ENCODE results near the gene CCDC124. TPM values are rescaled to one million over a fixed set of nuclear protein-coding genes. Genes with fewer than 3 reads are reported as not detected.

Gene CCDC124
- total RNA-seq, 2 donors from 2014 or later = 56.7 to 65.5 TPM

DNA sequence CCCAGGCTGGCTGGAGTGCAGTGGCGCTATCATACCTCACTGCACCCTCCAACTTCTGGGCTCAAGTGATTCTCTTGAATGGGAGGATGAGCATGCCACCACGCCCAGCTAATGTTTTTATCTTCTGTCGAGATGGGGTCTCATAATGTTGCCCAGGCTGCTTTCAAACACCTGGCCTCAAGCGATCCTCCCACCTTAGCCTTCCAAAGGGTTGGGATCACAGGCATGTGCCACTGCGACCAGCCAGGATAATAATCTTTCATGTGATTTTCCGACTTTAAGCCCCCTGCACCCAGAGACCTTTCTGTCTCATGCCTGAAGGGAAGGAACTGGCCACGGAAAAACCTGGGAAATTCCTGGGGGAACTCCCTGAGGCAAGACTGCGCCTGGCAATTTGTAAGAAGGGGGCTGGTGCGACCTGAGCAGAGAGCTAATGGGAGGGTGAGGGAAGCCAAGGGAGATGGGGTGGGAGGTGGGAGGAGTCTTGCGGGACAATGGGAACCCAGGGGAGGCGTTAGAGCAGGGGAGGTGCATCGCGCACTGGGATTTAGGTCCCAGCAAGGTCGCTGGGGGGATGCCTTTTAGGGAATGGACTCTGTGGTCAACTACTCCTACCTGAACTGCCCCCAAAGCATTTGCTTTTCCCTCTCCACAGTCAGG, 1.2 kb upstream of the CCDC124 start:
- H3K4me3 ChIP-seq = peak overlapping the region in 1 of 2 donors; percentile 89
- H3K36me3 ChIP-seq = peaks cover 6% of the 10 kb centered on the region
- TF ChIP-seq CTCF (IDR thresholded peaks at IDR 0.05) = no peak
- H3K9me3 ChIP-seq = no peaks in the 10 kb centered on the region
- no peak overlapping the region for H3K27ac ChIP-seq
- no peak for DNase-seq (ENCODE audit: low spot score)
- peaks cover 0 to 19% of the 10 kb centered on the region in 2 donors for H3K4me1 ChIP-seq
- H3K27me3 ChIP-seq = no peaks in the 10 kb centered on the region

DNA sequence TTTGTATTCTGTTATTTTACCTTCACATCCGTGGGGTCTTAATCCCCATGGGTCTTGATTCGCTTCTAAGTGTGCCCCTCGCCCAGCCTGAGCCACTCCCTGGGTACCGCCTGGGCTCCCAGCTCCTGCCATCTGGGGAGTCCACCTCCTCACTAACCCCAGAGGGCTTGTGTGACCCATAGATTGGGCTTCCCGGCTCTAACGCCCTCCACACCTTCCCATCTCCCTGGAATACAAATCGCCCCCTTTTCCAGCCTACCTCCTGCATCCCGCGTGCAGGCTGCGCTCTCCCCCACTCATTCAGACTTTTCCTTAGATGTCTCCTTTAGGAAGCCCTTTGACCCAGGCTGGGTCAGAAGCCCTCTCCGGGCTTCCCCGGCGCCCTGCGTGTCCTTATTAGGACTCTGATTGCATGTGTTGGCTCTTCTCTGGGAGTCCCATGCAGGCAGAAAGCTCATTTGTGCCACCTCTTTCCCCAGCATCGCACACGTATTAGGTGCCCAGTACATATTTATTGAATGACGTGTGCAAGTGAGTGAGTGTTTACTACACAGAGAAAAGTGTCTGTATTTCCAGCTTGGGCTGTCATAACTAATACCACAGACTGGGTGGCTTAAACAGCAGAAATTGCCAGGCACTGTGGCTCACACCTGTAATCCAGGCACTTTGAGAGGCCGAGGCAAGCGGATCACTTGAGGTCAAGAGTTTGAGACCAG, 757 bp downstream of the CCDC124 start:
- no peaks in the 10 kb centered on the region for H3K9me3 ChIP-seq
- peak overlapping the region; percentile 89 to 92 for H3K4me3 ChIP-seq
- H3K27me3 ChIP-seq = no peaks in the 10 kb centered on the region
- TF ChIP-seq CTCF (IDR thresholded peaks at IDR 0.05) = no peak
- peaks cover 0 to 19% of the 10 kb centered on the region in 2 donors for H3K4me1 ChIP-seq
- peak overlapping the region; percentile 83 to 91 for H3K27ac ChIP-seq
- DNase-seq (ENCODE audit: low spot score) = no peak
- peaks cover 6% of the 10 kb centered on the region for H3K36me3 ChIP-seq

- Histone ChIP-seq H3K4me1 (peaks cover 0 to 19% of the 10 kb centered on the region in 2 donors), H3K36me3 (peaks cover 13% of the 10 kb centered on the region), H3K9me3 (no peaks in the 10 kb centered on the region), H3K27ac (no peak overlapping the region), H3K4me3 (no peak overlapping the region), H3K27me3 (no peaks in the 10 kb centered on the region)
- DNase-seq (ENCODE audit: low spot score) = no peak
- no peak for TF ChIP-seq CTCF (IDR thresholded peaks at IDR 0.05)
These were observed 3.6 kb downstream of the CCDC124 start for GRCh38 chr19:17936379-17936778.

GRCh38 chr19:17937371-17937900, 4.6 kb downstream of the CCDC124 start:
- Histone ChIP-seq H3K4me1 (peaks cover 0 to 11% of the 10 kb centered on the region in 2 donors), H3K27ac (no peak overlapping the region), H3K36me3 (peaks cover 14% of the 10 kb centered on the region), H3K27me3 (no peaks in the 10 kb centered on the region), H3K4me3 (no peak overlapping the region), H3K9me3 (no peaks in the 10 kb centered on the region)
- no peak for DNase-seq (ENCODE audit: low spot score)
- no peak for TF ChIP-seq CTCF (IDR thresholded peaks at IDR 0.05)

DNA sequence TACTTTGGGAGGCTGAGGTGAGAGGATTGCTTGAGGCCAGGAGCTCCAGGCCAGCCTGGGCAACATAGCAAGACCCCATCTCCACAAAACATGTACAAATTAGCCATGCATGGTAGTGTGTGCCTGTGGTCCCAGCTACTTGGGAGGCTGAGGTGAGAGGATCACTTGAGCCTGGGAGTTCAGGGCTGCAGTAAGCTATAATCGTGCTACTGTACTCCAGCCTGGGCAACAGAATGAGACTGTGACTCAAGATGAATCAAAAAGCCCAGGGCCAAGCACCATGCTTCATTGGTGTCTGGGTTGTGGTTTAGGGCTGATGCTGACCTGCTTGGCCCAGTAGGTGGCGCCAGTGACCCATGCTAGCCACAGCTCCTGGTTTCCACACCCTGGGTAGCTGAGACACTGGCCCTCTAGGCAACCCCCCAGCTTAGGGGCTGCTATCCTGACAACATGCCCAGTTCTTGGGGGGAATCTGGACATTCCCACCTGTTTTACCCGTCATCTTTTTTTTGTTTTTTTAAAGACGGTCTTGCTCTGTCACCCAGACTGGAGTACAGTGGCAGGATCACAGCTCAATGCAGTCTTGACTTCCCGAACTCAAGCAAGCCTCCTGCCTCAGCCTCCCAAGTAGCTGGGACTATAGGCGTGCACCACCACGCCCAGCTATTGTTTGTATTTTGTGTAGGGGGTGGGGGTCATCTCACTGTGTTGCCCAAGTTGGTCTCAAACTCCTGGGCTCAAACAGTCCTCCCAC, 5.5 kb downstream of the CCDC124 start:
- H3K27ac ChIP-seq = no peak overlapping the region
- peak; percentile 86 to 93 for TF ChIP-seq CTCF (IDR thresholded peaks at IDR 0.05)
- H3K27me3 ChIP-seq = no peaks in the 10 kb centered on the region
- no peaks in the 10 kb centered on the region for H3K9me3 ChIP-seq
- H3K36me3 ChIP-seq = peaks cover 18% of the 10 kb centered on the region
- DNase-seq (ENCODE audit: low spot score) = peak; percentile 77
- no peak overlapping the region for H3K4me3 ChIP-seq
- peaks cover 0 to 10% of the 10 kb centered on the region in 2 donors for H3K4me1 ChIP-seq

All from right atrium auricular region (tissue), 2 donors.